PC-9 (cell line): ENCODE results near the gene DAB1.

Experiments
- CTCF ChIP-seq: fragments of 200-600 bp; sonication (generic); conservative IDR thresholded peaks from 2 replicates; pipeline ENCODE4 v1.6.1; 2017; ENCODE audit warnings: mixed run types, antibody characterized with exemption, mild to moderate bottlenecking, moderate library complexity
- EZH2 ChIP-seq: fragments of 200-600 bp; sonication (generic); IDR thresholded peaks from 2 replicates; pipeline ENCODE4 v1.8.0; 2017; ENCODE audit warnings: antibody characterized with exemption, low read depth

GRCh38 chr1:56973923-56974742 is 449.7 kb downstream of the DAB1 start:
- TF ChIP-seq CTCF (no peak), EZH2 (no peak)
